Measurements from ENCODE around the gene SLC35E1.
"Not testable (repeated sequence)": the region's sequence is repeated elsewhere in the genome, so short reads cannot be mapped to it uniquely, and the experiment has no call there.

SLC35E1 gene

GRCh38 chr19:16544473-16545231, 27.6 kb downstream of the SLC35E1 start:
- no peak for DNase-seq (ENCODE audit: low spot score)

- not testable (repeated sequence) for DNase-seq (ENCODE audit: low spot score)
Measured at GRCh38 chr19:16543734-16544133, 28.5 kb downstream of the SLC35E1 start.

- DNase-seq (ENCODE audit: low spot score): no peak
Measured at GRCh38 chr19:16542910-16543472, 29.2 kb downstream of the SLC35E1 start.

DNA sequence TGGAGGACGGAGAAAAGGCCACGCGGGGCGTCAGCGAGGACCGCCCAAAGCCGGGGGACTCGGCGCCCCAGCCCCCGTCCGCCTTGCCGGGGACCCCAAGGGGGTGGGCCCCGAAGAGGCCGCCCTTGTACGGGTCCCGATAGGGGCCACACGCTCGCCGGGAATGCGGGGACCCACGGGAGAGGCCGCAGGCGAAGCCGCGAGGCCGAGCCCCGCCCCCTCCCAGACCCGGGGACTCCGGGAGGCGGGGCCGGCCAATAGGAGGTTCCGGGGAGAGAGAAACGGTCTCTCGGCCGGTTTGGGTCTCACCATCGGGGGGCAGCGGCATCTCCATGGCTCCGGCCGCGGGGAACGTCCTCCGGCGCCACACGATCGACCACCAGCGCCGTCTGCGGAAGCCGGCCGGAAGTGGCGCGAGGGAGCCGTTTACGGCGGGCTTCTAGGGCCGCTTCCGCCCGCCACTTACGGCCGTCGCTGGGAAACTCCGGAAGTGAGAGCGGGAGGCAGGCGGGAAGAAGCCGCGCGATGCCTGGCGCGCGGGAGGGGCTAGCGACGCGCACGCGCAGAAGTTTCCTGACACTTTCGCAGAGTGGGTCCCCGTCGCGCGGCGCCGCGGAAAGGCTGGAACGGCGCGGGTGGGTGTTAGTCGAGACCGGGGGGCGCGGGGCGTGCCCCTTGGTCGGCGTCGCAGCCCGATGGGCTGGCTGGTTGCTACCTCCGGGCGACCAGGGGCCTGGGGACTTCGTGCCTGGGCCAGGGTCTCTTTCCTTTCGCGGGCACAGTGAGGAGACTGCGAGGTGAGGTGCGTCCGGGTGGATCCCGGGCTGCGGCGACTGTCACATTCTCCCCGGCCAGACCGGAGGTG, 29.9 kb downstream of the SLC35E1 start, which contains the start of gene CHERP:
Gene CHERP, minus strand, starts transcription at position 393 of the 865 bp plus-strand sequence. Its CDS starts 59 bp downstream, at position 334.
- DNase-seq (ENCODE audit: low spot score): peak; percentile 93

DNA sequence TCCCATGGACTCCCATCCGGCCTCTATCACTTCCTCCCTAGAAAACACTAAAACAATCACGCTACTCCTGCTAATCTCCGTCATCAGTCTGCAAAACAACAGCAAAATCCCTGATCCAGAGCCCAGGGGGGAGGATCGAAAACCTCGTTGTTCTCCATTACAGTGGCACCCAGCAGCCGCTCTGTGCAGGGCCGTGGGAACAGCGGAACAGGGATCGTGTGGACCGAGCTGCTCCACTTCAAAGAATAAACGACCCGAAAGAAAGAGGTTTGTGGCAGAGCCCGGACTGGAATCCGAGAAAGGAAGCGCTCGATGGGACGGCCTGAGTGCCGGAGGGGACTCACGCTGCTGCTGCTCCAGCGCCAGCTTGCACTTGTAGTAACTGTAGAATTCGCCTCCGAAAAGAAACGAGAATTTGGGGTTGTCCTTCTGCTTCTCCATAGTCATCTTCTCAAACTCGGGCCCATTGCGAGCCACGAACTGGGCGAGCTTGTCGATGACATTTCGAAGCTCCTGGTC, 30.6 kb downstream of the SLC35E1 start:
- DNase-seq (ENCODE audit: low spot score): no peak

DNA sequence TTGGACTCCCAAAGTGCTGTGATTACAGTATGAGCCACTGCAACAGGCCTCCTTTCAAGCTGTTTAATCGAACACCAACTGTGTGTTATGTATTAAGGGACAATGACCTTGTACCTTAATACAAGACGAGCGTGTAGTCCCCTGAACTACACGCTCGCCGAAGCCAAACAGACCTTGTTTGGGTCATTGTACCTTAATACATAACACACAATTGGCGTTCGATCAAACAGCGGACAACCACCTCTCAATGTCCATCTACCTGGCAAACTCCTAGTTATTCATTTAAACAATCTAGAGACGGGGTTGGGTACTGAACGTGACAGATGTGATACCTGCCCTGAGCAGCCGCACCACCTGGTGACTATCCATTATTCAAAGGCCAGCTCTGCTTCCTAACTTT, 31.3 kb downstream of the SLC35E1 start:
- DNase-seq (ENCODE audit: low spot score): no peak

DNA sequence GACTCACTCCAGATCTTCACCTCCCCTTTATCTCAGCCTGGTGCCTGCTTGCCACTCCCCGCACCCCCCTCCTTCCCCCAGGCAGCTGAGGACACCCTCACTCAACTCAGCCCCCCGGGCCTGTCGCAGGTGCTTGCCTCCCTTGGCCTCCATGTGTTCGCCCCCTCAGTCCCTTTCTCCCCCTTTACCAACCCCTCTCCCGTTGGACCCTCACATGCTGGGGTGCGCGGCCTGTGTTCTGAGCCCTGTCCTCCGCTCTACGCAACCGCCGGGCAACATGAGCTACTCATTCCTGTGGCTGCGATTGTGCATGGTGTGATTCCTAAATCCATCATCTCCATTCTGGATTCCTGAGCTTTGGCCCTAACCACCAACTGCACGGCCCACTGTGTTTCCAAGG, 35.1 kb downstream of the SLC35E1 start:
- no peak for DNase-seq (ENCODE audit: low spot score)

GRCh38 chr19:16536130-16536529, 36.1 kb downstream of the SLC35E1 start:
- DNase-seq (ENCODE audit: low spot score): no peak

- no peak for DNase-seq (ENCODE audit: low spot score)
Measured at GRCh38 chr19:16535381-16535780, 36.8 kb downstream of the SLC35E1 start.

DNA sequence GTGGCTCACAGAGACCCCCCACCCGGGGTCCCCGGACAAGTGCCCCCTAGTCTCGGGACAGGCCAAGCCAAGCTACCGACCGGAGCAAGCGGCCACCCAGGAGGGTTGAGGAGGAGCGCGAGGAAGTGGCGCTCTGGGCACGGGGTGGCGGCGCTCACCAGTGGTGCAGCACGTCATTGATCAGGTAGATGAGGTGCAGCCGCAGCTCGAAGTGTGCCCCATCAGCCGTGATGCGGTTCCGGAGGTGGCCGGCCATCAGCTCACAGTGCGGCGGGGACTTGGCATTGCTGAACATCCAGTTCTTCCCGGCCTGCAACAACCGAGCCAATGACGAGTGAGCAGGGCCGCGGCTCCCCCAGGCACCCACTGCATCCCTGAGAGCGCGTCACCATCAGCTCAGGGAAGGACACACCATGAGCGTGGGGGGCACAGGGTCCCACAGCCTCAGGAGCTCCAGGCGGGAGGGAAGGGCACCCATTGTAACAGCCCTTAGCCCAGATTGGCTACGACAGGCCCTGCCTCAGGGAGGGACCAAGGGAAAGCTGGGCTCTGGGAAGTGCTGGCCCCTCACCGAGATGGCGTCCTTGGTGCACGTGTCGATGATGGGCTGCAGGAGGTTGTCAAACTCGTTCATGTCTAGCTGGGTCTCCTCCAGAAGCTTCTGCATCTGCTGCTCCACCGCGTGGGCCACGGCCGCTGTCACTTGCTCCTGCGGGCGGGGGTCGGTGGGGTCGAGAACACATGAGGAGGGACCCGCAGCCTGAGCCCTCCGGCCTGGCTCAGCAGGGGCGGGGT, 39.6 kb downstream of the SLC35E1 start:
- no peak for DNase-seq (ENCODE audit: low spot score)

- DNase-seq (ENCODE audit: low spot score): no peak
Measured at GRCh38 chr19:16531380-16531669, 40.9 kb downstream of the SLC35E1 start.

- DNase-seq (ENCODE audit: low spot score): no peak
Measured at GRCh38 chr19:16530540-16531379, 41.5 kb downstream of the SLC35E1 start.

- DNase-seq (ENCODE audit: low spot score): no peak
Measured at GRCh38 chr19:16529466-16530144, 42.6 kb downstream of the SLC35E1 start.

GRCh38 chr19:16527971-16528521, 44.2 kb downstream of the SLC35E1 start:
- DNase-seq (ENCODE audit: low spot score): no peak

GRCh38 chr19:16527334-16527935, 44.8 kb downstream of the SLC35E1 start:
- DNase-seq (ENCODE audit: low spot score): no peak

GRCh38 chr19:16525751-16526481, 46.3 kb downstream of the SLC35E1 start:
- no peak for DNase-seq (ENCODE audit: low spot score)

GRCh38 chr19:16524991-16525734, 47.1 kb downstream of the SLC35E1 start:
- DNase-seq (ENCODE audit: low spot score): no peak

Data from globus pallidus (tissue), 1 donor.